Measurements from ENCODE around the gene PEX11G. TPM values are rescaled to one million over a fixed set of nuclear protein-coding genes. Genes with fewer than 3 reads are reported as not detected.
"Not testable (repeated sequence)": the region's sequence is repeated elsewhere in the genome, so short reads cannot be mapped to it uniquely, and the experiment has no call there.

PEX11G gene
- total and polyA plus RNA-seq, 2 experiments from 2014 or later, result 2.2 TPM

DNA sequence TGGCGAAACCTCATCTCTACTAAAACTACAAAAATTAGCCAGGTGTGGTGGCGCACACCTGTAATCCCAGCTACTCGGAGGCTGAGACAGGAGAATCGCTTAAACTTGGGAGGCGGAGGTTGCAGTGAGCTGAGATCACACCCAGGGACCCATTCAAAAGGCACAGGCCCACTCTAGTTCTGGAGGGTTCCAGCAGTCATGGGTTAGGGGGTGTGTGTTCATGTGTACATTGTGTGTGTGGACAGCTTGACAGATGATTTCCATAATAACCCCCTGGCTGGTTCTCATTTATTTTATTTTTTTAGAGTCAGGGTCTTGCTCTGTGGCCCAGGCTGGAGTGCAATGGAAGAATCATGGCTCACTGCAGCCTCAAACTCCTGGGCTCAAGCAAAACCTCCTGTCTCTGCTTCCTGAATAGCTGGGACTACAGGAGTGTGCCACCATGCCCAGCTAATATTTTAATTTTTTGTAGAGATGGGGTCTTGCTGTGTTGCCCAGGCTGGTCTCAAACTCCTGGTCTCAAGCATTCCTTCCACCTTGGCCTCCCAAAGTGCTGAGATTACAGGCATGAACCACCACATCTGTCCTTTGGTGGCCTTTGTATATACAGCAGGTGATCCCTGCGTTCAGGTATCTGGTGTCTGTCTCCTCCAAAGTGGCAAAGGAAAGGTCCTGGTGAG is 39.3 kb downstream of the PEX11G start:
- not testable (repeated sequence) for H3K27me3 Mint-ChIP-seq (ENCODE audit: insufficient read depth, low read depth, poor library complexity); H3F3A ChIP-seq (replicated peaks; ENCODE audit: low read depth); H3K79me2 ChIP-seq (replicated peaks; ENCODE audit: insufficient read depth); H4K20me1 ChIP-seq (replicated peaks; ENCODE audit: insufficient read depth); H3K27ac ChIP-seq (ENCODE audit: low read depth); H3K9me2 ChIP-seq (ENCODE audit: insufficient read depth); H2AFZ ChIP-seq; H3K4me1 ChIP-seq (ENCODE audit: insufficient read depth); H3K4me3 Mint-ChIP-seq; DNase-seq (ENCODE audit: low spot score); ATAC-seq; H3K4me2 ChIP-seq; H3K4me1 Mint-ChIP-seq; H3K27ac Mint-ChIP-seq; H3K4me3 ChIP-seq; H3K27me3 ChIP-seq (ENCODE audit: insufficient read depth)
- peaks cover 90% of the 10 kb centered on the region for H3K36me3 Mint-ChIP-seq (ENCODE audit: low read depth)
- H3K9me3 Mint-ChIP-seq, result peaks cover 34% of the 10 kb centered on the region
- peaks cover 22% of the 10 kb centered on the region for H3K36me3 ChIP-seq (ENCODE audit: insufficient read depth)

DNA sequence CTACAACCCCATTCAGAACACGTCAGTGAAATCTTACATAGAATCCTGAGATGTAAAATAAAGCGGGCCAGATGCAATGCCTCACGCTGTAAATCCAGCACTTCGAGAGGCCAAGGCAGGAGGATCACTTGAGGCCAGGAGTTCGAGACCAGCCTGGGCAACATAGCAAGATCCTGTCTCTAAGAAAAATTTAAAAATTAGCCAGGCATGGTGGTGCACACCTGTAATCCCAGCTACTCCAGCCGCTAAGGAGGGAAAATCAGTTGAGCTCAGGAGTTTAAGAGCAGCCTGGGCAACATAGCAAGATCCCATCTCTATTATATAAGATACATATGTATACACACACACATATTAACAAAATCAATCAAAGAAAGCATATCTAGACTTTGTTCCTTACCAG is 41.2 kb downstream of the PEX11G start:
- DNase-seq (ENCODE audit: low spot score), result no peak
- H3K4me1 ChIP-seq (ENCODE audit: insufficient read depth), result no peaks in the 10 kb centered on the region
- H2AFZ ChIP-seq, result no peak overlapping the region
- H4K20me1 ChIP-seq (replicated peaks; ENCODE audit: insufficient read depth), result no peaks in the 10 kb centered on the region
- no peaks in the 10 kb centered on the region for H3K27me3 ChIP-seq (ENCODE audit: insufficient read depth)
- ATAC-seq, result no peak
- H3K27ac ChIP-seq (ENCODE audit: low read depth), result no peak overlapping the region
- no peaks in the 10 kb centered on the region for H3K4me1 Mint-ChIP-seq
- H3K27me3 Mint-ChIP-seq (ENCODE audit: insufficient read depth, low read depth, poor library complexity), result peaks cover 3% of the 10 kb centered on the region
- H3K36me3 Mint-ChIP-seq (ENCODE audit: low read depth), result peaks cover 86% of the 10 kb centered on the region
- H3K9me2 ChIP-seq (ENCODE audit: insufficient read depth), result no peaks in the 10 kb centered on the region
- H3K4me2 ChIP-seq, result no peak overlapping the region
- H3K9me3 Mint-ChIP-seq, result peaks cover 21% of the 10 kb centered on the region
- peaks cover 10% of the 10 kb centered on the region; the same call in 1 of the 2 replicates for H3K36me3 ChIP-seq (ENCODE audit: insufficient read depth)
- H3F3A ChIP-seq (replicated peaks; ENCODE audit: low read depth), result no peaks in the 10 kb centered on the region
- H3K4me3 Mint-ChIP-seq, result no peak overlapping the region
- no peak overlapping the region for H3K27ac Mint-ChIP-seq
- no peaks in the 10 kb centered on the region for H3K79me2 ChIP-seq (replicated peaks; ENCODE audit: insufficient read depth)
- H3K4me3 ChIP-seq, result no peak overlapping the region
- no peak for TF ChIP-seq EZH2 (IDR thresholded peaks at IDR 0.05; ENCODE audit: low read depth, unreplicated experiment)
- TF ChIP-seq CREB1 (CRISPR knock-in tag; IDR thresholded peaks at IDR 0.05; ENCODE audit: low read depth), result no peak
- TF ChIP-seq, protein P1, sequence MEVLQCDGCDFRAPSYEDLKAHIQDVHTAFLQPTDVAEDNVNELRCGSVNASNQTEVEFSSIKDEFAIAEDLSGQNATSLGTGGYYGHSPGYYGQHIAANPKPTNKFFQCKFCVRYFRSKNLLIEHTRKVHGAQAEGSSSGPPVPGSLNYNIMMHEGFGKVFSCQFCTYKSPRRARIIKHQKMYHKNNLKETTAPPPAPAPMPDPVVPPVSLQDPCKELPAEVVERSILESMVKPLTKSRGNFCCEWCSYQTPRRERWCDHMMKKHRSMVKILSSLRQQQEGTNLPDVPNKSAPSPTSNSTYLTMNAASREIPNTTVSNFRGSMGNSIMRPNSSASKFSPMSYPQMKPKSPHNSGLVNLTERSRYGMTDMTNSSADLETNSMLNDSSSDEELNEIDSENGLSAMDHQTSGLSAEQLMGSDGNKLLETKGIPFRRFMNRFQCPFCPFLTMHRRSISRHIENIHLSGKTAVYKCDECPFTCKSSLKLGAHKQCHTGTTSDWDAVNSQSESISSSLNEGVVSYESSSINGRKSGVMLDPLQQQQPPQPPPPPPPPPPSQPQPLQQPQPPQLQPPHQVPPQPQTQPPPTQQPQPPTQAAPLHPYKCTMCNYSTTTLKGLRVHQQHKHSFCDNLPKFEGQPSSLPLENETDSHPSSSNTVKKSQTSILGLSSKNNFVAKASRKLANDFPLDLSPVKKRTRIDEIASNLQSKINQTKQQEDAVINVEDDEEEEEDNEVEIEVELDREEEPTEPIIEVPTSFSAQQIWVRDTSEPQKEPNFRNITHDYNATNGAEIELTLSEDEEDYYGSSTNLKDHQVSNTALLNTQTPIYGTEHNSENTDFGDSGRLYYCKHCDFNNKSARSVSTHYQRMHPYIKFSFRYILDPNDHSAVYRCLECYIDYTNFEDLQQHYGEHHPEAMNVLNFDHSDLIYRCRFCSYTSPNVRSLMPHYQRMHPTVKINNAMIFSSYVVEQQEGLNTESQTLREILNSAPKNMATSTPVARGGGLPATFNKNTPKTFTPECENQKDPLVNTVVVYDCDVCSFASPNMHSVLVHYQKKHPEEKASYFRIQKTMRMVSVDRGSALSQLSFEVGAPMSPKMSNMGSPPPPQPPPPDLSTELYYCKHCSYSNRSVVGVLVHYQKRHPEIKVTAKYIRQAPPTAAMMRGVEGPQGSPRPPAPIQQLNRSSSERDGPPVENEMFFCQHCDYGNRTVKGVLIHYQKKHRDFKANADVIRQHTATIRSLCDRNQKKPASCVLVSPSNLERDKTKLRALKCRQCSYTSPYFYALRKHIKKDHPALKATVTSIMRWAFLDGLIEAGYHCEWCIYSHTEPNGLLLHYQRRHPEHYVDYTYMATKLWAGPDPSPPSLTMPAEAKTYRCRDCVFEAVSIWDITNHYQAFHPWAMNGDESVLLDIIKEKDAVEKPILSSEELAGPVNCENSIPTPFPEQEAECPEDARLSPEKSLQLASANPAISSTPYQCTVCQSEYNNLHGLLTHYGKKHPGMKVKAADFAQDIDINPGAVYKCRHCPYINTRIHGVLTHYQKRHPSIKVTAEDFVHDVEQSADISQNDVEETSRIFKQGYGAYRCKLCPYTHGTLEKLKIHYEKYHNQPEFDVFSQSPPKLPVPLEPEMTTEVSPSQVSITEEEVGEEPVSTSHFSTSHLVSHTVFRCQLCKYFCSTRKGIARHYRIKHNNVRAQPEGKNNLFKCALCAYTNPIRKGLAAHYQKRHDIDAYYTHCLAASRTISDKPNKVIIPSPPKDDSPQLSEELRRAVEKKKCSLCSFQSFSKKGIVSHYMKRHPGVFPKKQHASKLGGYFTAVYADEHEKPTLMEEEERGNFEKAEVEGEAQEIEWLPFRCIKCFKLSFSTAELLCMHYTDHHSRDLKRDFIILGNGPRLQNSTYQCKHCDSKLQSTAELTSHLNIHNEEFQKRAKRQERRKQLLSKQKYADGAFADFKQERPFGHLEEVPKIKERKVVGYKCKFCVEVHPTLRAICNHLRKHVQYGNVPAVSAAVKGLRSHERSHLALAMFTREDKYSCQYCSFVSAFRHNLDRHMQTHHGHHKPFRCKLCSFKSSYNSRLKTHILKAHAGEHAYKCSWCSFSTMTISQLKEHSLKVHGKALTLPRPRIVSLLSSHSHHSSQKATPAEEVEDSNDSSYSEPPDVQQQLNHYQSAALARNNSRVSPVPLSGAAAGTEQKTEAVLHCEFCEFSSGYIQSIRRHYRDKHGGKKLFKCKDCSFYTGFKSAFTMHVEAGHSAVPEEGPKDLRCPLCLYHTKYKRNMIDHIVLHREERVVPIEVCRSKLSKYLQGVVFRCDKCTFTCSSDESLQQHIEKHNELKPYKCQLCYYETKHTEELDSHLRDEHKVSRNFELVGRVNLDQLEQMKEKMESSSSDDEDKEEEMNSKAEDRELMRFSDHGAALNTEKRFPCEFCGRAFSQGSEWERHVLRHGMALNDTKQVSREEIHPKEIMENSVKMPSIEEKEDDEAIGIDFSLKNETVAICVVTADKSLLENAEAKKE (CRISPR knock-in tag; IDR thresholded peaks at IDR 0.05), result no peak
- TF ChIP-seq ZNF114 (CRISPR knock-in tag; IDR thresholded peaks at IDR 0.05), result no peak
- TF ChIP-seq, protein P2, sequence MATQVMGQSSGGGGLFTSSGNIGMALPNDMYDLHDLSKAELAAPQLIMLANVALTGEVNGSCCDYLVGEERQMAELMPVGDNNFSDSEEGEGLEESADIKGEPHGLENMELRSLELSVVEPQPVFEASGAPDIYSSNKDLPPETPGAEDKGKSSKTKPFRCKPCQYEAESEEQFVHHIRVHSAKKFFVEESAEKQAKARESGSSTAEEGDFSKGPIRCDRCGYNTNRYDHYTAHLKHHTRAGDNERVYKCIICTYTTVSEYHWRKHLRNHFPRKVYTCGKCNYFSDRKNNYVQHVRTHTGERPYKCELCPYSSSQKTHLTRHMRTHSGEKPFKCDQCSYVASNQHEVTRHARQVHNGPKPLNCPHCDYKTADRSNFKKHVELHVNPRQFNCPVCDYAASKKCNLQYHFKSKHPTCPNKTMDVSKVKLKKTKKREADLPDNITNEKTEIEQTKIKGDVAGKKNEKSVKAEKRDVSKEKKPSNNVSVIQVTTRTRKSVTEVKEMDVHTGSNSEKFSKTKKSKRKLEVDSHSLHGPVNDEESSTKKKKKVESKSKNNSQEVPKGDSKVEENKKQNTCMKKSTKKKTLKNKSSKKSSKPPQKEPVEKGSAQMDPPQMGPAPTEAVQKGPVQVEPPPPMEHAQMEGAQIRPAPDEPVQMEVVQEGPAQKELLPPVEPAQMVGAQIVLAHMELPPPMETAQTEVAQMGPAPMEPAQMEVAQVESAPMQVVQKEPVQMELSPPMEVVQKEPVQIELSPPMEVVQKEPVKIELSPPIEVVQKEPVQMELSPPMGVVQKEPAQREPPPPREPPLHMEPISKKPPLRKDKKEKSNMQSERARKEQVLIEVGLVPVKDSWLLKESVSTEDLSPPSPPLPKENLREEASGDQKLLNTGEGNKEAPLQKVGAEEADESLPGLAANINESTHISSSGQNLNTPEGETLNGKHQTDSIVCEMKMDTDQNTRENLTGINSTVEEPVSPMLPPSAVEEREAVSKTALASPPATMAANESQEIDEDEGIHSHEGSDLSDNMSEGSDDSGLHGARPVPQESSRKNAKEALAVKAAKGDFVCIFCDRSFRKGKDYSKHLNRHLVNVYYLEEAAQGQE (IDR thresholded peaks at IDR 0.05; ENCODE audit: unreplicated experiment), result no peak
- no peak for TF ChIP-seq NANOG (IDR thresholded peaks at IDR 0.05; ENCODE audit: borderline replicate concordance)
- no peak for TF ChIP-seq JUNB (IDR thresholded peaks at IDR 0.05; ENCODE audit: unreplicated experiment)
- no peak for TF ChIP-seq ZNF331 (CRISPR knock-in tag; IDR thresholded peaks at IDR 0.05; ENCODE audit: low read depth)
- no peak for TF ChIP-seq POLR2AphosphoS5 (IDR thresholded peaks at IDR 0.05; ENCODE audit: low read depth)
- TF ChIP-seq, protein P3, sequence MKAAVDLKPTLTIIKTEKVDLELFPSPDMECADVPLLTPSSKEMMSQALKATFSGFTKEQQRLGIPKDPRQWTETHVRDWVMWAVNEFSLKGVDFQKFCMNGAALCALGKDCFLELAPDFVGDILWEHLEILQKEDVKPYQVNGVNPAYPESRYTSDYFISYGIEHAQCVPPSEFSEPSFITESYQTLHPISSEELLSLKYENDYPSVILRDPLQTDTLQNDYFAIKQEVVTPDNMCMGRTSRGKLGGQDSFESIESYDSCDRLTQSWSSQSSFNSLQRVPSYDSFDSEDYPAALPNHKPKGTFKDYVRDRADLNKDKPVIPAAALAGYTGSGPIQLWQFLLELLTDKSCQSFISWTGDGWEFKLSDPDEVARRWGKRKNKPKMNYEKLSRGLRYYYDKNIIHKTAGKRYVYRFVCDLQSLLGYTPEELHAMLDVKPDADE (IDR thresholded peaks at IDR 0.05), result no peak

Data from GM23338 (cell line).